Endothelial cell of hepatic sinusoid (primary cell): ENCODE results near the gene LIN54.
"Not testable (repeated sequence)": the region's sequence is repeated elsewhere in the genome, so short reads cannot be mapped to it uniquely, and the experiment has no call there.

Experiments
- in situ Hi-C: cut with HindIII; loops from 2 replicates; pipeline ENCODE4 v1.10.0; 2017; ENCODE audit warnings: low sequenced_read_pairs

Gene LIN54

DNA sequence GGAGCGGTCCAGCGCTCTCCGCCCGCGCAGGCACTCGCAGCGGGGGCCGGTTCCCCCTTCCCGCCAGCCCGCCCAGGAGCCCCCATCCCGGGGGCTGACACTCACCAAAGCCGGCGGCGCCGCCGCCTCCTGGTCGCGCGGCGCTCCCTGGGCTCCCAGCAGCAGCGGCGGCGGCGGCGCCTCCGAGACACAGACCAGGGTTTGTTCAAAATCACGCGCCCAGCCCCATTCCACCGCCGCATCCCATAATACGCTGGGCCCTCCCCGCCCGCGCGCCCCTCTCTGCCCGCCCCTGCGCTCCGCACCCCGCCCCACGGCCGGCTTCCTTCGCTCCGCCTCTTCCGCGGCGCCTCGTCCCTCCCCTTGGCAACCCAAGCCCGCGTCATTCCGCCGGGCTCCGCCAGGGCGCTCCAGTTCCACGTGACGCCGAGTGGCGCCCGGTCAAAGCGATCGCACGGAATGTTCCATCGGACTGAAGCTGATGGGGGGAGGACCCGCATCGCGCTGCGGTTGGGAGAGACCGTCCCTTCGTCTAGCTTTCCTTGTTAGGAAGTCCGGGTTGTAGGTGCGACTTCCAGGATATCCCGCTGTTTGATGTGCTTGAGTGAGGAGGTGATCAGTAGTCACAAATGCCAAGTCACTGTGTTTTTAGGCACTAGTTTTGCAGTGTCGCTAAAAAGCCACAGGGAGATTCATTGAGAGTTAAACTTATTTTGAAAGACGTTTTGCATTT is 2.2 kb upstream of the LIN54 start:
- in situ Hi-C loops: no loop called here

- in situ Hi-C loops: no loop called here
Observed at GRCh38 chr4:83012200-83012686, 1.6 kb upstream of the LIN54 start.

DNA sequence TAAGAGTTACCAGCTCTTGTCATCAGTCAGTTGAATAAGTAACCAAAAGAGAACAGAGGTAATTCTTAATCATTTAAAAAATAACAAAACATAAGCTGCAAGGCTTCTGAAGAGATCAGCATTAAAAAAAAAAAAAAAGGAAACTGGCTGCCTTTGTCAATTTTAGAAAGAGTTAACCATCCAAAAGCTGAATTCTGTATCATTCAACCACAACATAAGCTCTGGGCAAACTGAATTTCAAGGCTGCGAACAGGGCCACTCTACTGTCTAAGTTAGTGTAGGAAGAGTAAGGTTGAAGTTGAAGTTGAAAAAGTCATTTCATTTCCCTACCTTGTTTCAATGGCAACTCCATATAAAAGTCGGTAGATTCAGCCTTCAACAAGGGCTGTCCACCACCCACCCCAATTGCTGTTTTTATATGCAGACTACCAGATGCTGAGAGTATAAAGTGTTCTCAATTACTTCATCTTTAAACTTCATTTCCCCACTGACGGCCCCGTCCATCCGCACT is 1.1 kb upstream of the LIN54 start:
- in situ Hi-C loops: no loop called here

DNA sequence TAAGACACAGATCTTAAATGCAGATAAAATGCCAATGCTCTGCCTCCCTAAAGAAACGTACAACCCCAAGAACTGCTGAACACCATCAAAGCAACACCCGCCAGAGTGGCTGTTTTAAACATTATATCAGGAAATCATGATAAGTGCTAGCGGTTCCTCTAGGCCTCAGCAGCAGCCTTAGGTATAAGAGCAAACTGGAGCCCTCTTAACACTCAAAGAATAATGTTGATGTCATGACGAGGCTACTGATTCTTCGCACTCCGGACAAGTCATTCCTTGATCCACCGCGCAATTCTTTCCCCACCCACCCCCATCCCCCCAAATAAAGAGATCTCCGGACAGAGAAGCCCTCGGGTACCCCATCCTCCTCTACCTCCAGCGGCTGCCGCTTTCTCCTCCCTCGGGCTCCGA is 507 bp downstream of the LIN54 start:
- in situ Hi-C loops: no loop called here

- in situ Hi-C loops: no loop called here
Observed at GRCh38 chr4:83009529-83009928, 1.1 kb downstream of the LIN54 start.

DNA sequence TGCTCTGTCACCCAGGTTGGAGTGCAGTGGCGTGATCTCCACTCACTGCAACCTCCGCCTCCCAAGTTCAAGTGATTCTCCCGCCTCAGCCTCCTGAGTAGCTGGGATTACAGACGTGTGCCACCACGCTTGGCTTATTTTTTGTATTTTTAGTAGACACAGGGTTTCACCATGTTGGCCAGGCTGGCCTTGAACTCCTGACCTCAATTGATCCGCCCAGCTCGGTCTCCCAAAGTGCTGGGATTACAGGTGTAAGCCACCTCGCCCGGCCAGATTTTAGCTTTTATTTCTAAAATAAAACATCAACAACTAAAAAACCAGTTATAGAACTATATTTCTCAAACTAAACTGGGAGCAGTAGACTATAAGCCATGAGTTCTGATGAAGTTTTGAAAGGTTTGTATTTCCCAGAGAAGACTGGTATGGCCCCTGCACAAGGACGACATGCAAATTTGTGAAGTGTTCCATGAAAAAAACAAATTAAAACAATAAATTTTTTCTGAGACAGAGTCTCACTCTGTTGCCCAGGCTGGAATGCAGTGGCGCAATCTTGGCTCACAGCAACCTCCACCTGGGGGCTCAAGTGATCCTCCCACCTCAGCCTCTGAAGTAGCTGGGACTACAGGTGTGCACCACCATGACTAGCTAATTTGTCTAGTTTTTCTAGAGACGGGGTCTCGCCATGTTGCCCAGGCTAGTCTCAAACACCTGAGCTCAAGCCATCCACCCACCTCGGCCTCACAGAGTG is 7.4 kb downstream of the LIN54 start:
- in situ Hi-C loops: not testable (repeated sequence)

- in situ Hi-C loops: no loop called here
Observed at GRCh38 chr4:83002329-83002728, 8.3 kb downstream of the LIN54 start.

GRCh38 chr4:82998898-82999297 is 11.7 kb downstream of the LIN54 start:
- in situ Hi-C loops: no loop called here

GRCh38 chr4:82994834-82995233 is 15.8 kb downstream of the LIN54 start:
- in situ Hi-C loops: no loop called here

DNA sequence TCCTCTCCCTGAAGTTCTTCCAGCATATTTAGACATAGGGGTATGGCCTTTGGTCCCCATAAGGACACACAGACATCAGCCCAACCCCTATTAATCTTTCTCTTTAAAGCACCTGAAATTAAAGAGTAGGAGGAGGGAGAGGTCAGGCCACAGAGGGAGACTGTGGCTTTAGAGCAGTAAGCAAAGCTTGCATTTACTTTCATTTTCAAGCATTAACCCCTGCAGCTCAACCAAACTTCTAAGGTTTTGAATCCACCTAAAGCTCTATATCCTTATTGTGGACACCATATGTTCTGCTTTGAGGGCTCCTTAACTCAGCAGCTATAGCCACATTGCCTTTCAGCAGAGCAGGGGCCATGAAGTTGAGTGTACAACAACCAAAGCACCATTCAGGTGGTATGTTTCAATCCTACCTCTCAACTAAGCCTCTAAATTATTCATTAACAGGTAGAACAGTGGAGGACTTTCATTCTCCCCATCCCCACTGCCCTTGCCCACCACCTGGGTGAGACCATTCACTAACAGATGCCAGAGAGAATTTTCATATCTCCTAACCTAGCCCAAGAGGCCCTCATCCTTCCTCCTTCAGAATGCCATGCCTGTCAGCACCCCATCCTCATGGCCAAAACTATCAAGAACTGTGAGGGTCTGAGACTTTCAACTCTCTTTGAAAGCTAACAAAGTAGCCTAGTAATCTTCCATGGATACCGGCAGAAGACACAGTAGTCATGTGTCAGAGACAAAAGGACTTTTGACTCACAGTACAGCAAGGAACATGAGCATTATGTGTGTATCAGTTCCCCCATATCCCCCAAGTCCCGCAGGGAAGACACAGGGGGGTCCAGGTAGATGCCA is 20.8 kb downstream of the LIN54 start:
- in situ Hi-C loops: no loop called here

DNA sequence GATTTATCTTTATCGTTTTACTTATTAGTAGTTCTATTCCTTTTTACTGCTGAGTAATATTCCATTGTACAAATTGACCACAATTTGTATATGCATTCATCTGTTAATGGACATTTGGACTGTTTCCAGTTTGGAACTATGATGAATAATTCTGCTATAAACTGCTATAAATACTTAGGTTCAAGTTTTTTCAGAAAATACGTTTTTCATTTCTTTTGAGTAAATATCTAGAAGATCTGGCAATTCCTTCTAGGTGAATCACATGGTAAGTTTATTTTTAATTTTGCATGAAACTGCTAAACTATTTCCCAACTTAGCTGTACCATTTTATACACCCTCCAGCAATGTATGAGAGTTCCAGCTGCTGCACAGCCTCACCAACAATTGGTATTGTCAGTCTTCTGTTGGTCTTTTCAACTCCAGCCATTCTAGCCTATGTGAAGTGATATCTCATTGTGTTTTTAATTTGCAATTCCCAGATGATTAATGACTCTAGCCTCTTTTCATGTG is 22.2 kb downstream of the LIN54 start:
- in situ Hi-C loops: no loop called here

- in situ Hi-C loops: not testable (repeated sequence)
Observed at GRCh38 chr4:82987519-82987918, 23.1 kb downstream of the LIN54 start.

GRCh38 chr4:82984459-82984858 is 26.2 kb downstream of the LIN54 start:
- in situ Hi-C loops: no loop called here

DNA sequence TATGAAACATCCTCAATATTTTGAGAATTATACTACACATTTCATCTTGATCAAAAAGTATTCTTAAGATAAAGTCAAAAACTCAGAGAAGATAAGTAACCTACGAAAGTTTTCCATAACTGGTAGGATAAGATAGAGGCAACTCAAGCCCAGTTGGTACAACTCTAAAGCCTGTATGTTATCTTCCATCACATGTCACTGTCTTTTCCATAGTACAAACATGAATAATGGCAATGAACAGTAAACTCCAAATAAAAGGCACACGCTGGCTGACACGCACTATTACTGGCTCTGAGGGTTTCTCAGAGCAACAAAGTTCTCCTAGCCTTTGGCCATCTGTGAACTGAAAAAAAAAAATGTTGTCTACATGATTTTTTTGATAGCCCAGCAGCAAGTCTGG is 27.2 kb downstream of the LIN54 start:
- in situ Hi-C loops: no loop called here

- in situ Hi-C loops: no loop called here
Observed at GRCh38 chr4:82981138-82981537, 29.5 kb downstream of the LIN54 start.

DNA sequence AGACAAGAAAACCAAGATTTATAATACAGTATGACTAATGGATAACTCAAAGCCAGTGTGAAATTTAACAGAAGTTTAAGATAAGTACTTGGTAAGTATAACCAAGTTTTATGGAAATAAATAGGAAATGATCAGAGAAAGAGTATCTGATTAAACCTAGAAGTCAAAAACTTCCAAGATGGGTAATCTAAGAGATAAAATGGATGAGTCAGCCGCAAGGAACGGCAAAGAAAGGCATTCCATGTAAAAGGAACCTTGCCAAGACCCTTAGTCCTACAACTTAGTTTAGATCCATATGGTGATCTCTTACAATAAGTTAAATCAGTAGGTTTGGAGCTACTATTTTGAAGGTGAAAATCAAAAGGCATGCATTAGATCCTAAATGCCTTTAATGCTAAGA is 34.8 kb downstream of the LIN54 start:
- in situ Hi-C loops: no loop called here

DNA sequence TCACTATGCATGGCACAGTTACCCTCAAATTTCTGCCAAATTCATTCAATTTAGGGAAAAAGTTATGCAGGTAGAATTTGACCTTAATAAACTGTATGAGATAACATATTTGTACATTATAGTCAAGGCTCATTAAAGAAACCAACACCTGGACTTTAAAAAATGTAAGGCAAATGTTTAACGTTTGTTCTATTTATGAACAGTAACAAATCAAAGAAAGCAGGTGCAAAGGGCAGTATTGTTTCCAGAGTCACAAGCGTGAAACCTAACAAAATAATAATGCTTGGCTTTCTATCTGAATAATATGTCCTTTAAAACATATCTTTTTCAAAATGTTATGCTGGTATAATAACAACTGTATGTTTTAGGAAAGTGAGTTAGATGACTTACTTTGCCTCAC is 41.2 kb downstream of the LIN54 start:
- in situ Hi-C loops: no loop called here

- in situ Hi-C loops: no loop called here
Observed at GRCh38 chr4:82968972-82969371, 41.7 kb downstream of the LIN54 start.

- in situ Hi-C loops: no loop called here
Observed at GRCh38 chr4:82965763-82966162, 44.9 kb downstream of the LIN54 start.

DNA sequence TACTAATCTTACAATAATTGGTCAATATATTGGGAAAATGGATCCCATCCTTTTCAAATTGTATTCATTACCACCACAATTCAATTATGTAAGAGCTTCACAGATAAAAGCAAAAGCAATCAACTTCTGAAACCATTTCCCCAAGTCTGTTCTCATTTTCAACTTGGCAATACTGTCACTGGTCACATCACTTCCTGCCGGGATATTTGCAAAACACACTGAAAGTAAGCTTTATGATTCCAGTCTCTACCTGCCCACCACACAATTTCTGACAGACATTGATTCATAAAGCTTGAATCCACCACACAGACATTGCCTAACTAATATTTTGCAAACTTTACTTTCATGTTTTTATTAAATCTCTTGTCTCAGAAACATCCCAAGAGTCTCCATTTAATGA is 53.6 kb downstream of the LIN54 start:
- in situ Hi-C loops: no loop called here

- in situ Hi-C loops: no loop called here
Observed at GRCh38 chr4:82954212-82954611, 56.4 kb downstream of the LIN54 start.
